Stimulated activated naive B cell treated with anti-CD40 and anti-IgM and Interleukin-4, amounts not matched to agents 10 μg/mL and 1 μg/mL and 100 μg/mL, for 72 hours (primary cell): ENCODE measurements around the gene DNAL1.

Experiments
- ATAC-seq, 2 donors: fragments of 150-1000 bp; cut with Tn5 transposase; replicated peaks; 2 replicates each; pipeline ENCODE4 v1.10.0; 2021; ENCODE audit warnings: moderate library complexity in 1 of 2
- DNase-seq: peaks from one replicate; pipeline ENCODE4 v3.0.0; 2021
- H3K27ac Mint-ChIP-seq: one replicate; pipeline ENCODE4 v1.8.0; 2022; ENCODE audit warnings: mild to moderate bottlenecking, mixed read lengths
- H3K27me3 Mint-ChIP-seq, 2 donors: one replicate each; pipeline ENCODE4 v1.8.0; 2022; ENCODE audit warnings: mixed read lengths in 2 of 2
- H3K36me3 Mint-ChIP-seq, 2 donors: one replicate each; pipeline ENCODE4 v1.8.0; 2022; ENCODE audit warnings: mixed read lengths in 2 of 2, mild to moderate bottlenecking in 1 of 2
- H3K4me1 Mint-ChIP-seq, 2 donors: one replicate each; pipeline ENCODE4 v1.8.0; 2022; ENCODE audit warnings: mixed read lengths in 2 of 2, mild to moderate bottlenecking in 1 of 2
- H3K4me3 Mint-ChIP-seq, 2 donors: one replicate each; pipeline ENCODE4 v1.8.0; 2022; ENCODE audit warnings: mild to moderate bottlenecking in 2 of 2, mixed read lengths in 2 of 2, moderate library complexity in 1 of 2
- H3K9me3 Mint-ChIP-seq, 2 donors: one replicate each; pipeline ENCODE4 v1.8.0; 2022; ENCODE audit warnings: mixed read lengths in 2 of 2, mild to moderate bottlenecking in 1 of 2

DNAL1 gene, protein sequence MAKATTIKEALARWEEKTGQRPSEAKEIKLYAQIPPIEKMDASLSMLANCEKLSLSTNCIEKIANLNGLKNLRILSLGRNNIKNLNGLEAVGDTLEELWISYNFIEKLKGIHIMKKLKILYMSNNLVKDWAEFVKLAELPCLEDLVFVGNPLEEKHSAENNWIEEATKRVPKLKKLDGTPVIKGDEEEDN

DNA sequence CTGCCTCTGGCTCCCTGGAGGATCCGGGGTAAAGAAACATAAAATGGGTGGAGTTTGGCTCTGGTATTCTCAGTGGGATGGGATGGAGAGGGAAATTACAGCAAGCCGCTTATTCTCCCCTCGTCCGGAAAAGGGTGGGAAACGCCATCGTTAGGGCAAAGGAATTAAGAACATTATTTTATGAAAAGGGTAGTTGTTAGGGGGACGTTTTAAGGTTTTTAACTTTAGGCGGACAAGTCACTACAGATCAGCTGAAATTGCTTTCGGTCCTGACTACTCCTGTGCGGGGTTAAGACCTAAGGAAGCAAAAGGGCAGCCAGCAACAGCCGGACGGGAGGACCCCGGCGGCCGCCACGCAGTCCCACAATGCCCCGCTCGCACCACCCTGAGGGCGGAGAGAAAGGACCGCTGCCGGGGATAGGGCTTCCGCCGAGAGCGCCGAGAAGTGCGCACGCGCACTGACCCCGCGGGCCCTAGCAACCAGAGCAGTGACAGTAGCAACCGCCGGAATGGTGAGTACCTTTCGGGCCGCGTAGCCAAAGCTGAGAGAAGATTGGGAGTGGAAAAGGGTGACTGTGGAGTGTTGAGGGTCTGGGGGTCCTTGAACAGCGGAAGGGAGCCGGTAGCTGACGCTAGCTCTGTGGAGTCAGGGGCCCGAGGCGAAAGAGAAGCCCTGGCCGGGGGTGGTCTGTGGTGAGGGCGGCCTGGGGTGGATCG, at the start of gene DNAL1:
TSS of gene DNAL1 (plus strand) at position 456 of the 717 bp plus-strand sequence. CDS start at position 510, 54 bp downstream.
- ATAC-seq: peak; percentile 99 to 100

DNA sequence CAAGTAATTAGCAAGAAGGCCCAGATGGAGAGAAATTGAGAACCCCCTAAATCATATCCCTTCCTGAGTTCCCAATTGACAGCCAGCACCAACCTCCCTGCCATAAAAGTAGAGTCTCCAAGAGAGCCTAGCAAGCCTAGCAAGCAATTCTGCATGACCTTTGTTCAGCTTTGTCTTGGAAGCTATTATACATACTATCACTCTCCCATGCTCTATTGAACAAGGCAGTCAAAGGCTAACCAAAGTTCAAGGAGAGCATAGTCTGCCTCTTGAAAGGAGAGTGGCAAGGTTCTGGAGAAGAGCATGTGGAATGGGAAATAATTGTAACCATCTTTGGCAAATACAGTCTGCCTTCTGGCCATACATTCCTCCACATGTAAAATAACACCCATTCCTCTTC, 45.3 kb upstream of the DNAL1 start:
- no peak overlapping the region for H3K4me3 Mint-ChIP-seq
- no peak for DNase-seq
- no peaks in the 10 kb centered on the region for H3K27me3 Mint-ChIP-seq
- no peak for ATAC-seq
- no peak overlapping the region for H3K27ac Mint-ChIP-seq
- H3K36me3 Mint-ChIP-seq: no peaks in the 10 kb centered on the region
- H3K9me3 Mint-ChIP-seq: no peaks in the 10 kb centered on the region
- no peaks in the 10 kb centered on the region for H3K4me1 Mint-ChIP-seq

More for the DNA sequence above, at the start of gene DNAL1:
- Mint-ChIP-seq H3K4me1 (peaks cover 13 to 22% of the 10 kb centered on the region in 2 donors), H3K27me3 (no peaks in the 10 kb centered on the region), H3K27ac (peak within 1 kb of the TSS; percentile 93), H3K4me3 (peak within 1 kb of the TSS; percentile 93 to 96), H3K36me3 (peaks cover 0 to 2% of the 10 kb centered on the region in 2 donors), H3K9me3 (no peaks in the 10 kb centered on the region)
- peak; percentile 92 for DNase-seq

DNA sequence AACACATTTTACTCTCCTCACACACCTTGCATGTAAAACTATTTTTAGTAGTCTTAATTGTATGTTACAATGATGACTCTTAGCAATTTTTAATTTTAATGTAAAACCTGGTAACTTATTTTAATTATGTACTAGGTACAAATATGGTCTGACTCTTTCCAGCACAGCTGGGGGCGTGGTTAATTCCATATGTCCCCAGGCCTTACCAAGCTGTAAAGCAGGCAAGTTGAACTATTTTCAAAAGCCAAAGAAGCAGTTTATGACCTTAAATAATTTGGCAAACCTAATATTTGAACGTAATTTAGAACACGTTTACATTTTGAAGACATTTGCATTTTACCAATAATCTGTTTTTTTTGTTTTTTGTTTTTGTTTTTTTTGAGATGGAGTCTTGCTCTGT, 41.8 kb upstream of the DNAL1 start:
- no peak for DNase-seq
- Mint-ChIP-seq H3K4me1 (no peaks in the 10 kb centered on the region), H3K27me3 (peaks cover 0 to under 1% of the 10 kb centered on the region in 2 donors), H3K9me3 (no peaks in the 10 kb centered on the region), H3K4me3 (no peak overlapping the region), H3K36me3 (peaks cover 0 to 1% of the 10 kb centered on the region in 2 donors), H3K27ac (no peak overlapping the region)
- ATAC-seq: no peak

DNA sequence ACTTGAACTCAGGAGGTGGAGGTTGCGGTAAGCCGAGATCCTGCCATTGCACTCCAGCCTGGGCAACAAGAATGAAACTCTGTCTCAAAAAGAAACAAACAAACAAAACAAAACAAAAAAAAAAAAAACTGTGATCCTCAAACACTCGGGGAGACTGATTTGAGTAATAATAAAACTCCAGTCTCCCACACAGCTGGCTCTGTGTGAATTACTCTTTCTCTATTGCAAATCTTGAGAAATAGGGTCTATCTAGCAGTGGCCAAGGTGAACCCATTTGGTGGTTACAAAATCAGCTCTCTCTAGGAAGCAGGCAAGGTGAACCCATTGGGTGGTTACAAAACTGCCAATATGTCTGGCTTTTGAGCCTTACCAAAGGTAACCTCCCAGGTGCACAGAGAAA, 38.5 kb upstream of the DNAL1 start:
- Mint-ChIP-seq H3K27ac (no peak overlapping the region), H3K9me3 (no peaks in the 10 kb centered on the region), H3K4me1 (no peaks in the 10 kb centered on the region), H3K4me3 (no peak overlapping the region), H3K27me3 (peaks cover 9 to 13% of the 10 kb centered on the region in 2 donors), H3K36me3 (peaks cover 0 to 1% of the 10 kb centered on the region in 2 donors)
- no peak for ATAC-seq
- no peak for DNase-seq

DNA sequence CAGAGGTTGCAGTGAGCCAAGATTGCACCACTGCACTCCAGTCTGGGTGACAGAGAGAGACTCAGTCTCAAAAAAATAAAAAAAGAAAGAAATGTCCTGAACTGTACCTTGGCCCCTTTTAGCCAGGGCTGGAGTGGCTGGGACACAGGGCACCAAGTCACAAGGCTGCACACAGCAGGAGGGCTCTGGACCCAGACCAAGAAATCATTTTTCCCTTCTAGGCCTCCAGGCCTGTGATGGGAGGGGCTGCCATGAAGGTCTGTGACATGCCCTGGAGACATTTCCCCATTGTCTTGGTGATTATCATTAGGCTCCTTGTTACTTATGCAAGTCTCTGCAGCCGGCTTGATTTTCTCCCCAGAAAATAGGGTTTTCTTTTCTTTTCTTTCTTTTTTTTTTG, 37.5 kb upstream of the DNAL1 start:
- Mint-ChIP-seq H3K4me3 (no peak overlapping the region), H3K27me3 (peaks cover 10 to 15% of the 10 kb centered on the region in 2 donors), H3K36me3 (peaks cover 0 to 1% of the 10 kb centered on the region in 2 donors), H3K4me1 (peaks cover 0 to 3% of the 10 kb centered on the region in 2 donors), H3K9me3 (no peaks in the 10 kb centered on the region), H3K27ac (no peak overlapping the region)
- ATAC-seq: no peak
- no peak for DNase-seq

DNA sequence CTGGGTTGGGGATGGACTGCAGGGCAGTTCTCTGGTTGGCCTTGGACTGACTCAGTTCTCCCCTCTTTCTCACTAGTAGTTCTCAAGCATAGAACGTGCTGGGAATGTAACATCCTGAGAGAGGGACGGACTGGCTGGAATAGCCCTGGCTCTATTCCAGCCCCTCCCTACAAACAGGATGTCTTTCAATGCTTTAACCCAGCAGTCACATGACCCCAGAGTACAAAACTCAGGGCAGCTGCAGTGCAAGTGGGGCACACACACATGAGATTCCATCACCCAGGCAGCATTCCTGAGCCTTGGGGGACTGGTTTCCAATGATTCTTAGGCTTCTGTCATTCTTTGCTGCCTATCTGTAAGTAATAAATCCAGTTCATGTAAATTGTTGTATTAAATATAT, 34.1 kb upstream of the DNAL1 start:
- Mint-ChIP-seq H3K36me3 (no peaks in the 10 kb centered on the region), H3K27ac (no peak overlapping the region), H3K27me3 (peaks cover 10 to 23% of the 10 kb centered on the region in 2 donors), H3K9me3 (no peaks in the 10 kb centered on the region), H3K4me1 (peaks cover 0 to 6% of the 10 kb centered on the region in 2 donors), H3K4me3 (no peak overlapping the region)
- DNase-seq (no peak), ATAC-seq (no peak)

DNA sequence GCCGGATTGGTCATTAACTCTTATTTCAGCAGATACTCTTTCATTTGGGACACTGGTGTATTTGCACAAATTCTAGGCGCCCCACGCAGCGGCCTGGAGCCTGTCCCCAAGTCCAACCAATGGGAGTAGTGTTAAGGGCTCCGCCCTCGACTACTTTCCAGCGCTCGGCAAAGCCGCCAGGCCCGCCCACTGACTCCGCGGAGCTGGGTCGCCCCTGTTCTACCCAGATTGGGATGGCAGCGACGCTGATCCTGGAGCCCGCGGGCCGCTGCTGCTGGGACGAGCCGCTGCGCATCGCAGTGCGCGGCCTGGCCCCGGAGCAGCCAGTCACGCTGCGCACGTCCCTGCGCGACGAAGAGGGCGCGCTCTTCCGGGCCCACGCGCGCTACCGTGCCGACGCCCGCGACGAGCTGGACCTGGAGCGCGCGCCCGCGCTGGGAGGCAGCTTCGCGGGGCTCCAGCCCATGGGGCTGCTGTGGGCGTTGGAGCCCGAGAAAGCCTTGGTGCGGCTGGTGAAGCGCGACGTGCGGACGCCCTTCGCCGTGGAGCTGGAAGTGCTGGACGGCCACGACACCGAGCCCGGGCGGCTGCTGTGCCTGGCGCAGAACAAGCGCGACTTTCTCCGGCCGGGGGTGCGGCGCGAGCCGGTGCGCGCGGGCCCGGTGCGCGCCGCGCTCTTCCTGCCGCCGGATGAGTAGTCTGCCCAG, 32.3 kb upstream of the DNAL1 start, which contains the start of gene ACOT6:
TSS of gene ACOT6 (plus strand) at position 179 of the 707 bp plus-strand sequence. CDS start at position 234, 55 bp downstream.
- peaks cover 0 to 6% of the 10 kb centered on the region in 2 donors for H3K4me1 Mint-ChIP-seq
- no peaks in the 10 kb centered on the region for H3K36me3 Mint-ChIP-seq
- H3K27me3 Mint-ChIP-seq: peaks cover 10 to 23% of the 10 kb centered on the region in 2 donors
- H3K27ac Mint-ChIP-seq: peak within 1 kb of the TSS; percentile 47
- H3K9me3 Mint-ChIP-seq: no peaks in the 10 kb centered on the region
- DNase-seq (peak; percentile 52), ATAC-seq (peak; percentile 90 to 93)
- H3K4me3 Mint-ChIP-seq: peak within 1 kb of the TSS; percentile 87 to 88

DNA sequence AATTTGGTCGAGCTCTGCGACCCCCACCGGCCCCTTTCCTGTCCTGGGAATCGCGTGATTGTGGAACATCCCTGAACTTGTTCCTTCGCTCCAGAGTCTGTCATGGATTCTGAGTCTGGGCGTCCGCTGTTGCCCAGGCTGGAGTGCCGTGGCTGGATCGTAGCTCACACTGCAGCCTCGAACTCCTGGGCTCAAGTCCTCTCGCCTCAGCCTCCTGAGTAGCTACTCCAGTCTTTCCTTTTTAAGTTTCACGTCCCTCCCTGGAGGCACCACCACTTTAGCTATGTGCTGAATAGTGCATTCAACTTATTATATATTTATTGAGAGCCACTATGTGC, 31.8 kb upstream of the DNAL1 start:
- ATAC-seq (peak; percentile 17 to 24), DNase-seq (no peak)
- peak overlapping the region; percentile 87 to 88 for H3K4me3 Mint-ChIP-seq
- peaks cover 0 to 6% of the 10 kb centered on the region in 2 donors for H3K4me1 Mint-ChIP-seq
- H3K27ac Mint-ChIP-seq: peak overlapping the region; percentile 47
- H3K27me3 Mint-ChIP-seq: peaks cover 10 to 22% of the 10 kb centered on the region in 2 donors
- H3K9me3 Mint-ChIP-seq: no peaks in the 10 kb centered on the region
- no peaks in the 10 kb centered on the region for H3K36me3 Mint-ChIP-seq

DNA sequence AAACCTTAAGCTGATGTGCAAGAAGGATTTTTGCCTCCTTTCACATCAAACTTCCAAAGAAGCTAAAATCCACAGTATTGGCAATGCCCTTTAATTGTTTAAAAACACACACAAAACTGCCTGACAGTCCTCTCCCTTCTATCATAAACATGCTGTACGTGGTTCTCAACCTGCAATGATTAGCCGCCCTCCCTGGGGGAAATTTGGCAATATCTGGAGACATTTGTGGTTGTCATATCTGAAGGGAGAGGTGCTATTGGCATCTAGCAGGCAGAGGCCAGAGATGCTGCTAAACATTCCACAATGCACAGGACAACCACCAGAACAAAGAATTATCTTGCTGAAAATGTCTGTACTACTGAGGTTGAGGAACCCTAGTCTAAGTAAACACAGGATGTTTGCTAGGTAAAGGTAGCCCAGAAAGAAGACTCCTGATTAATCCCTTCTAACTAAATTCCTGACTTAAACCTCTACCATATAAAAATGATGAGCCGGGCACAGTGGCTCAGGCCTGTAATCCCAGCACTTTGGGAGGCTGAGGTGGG, 31.3 kb upstream of the DNAL1 start:
- H3K27ac Mint-ChIP-seq: peak overlapping the region; percentile 51
- ATAC-seq (no peak), DNase-seq (no peak)
- peaks cover 5 to 18% of the 10 kb centered on the region in 2 donors for H3K27me3 Mint-ChIP-seq
- H3K4me1 Mint-ChIP-seq: peaks cover 0 to 6% of the 10 kb centered on the region in 2 donors
- H3K9me3 Mint-ChIP-seq: no peaks in the 10 kb centered on the region
- no peaks in the 10 kb centered on the region for H3K36me3 Mint-ChIP-seq
- peak overlapping the region in 1 of 2 donors; percentile 87 for H3K4me3 Mint-ChIP-seq

DNA sequence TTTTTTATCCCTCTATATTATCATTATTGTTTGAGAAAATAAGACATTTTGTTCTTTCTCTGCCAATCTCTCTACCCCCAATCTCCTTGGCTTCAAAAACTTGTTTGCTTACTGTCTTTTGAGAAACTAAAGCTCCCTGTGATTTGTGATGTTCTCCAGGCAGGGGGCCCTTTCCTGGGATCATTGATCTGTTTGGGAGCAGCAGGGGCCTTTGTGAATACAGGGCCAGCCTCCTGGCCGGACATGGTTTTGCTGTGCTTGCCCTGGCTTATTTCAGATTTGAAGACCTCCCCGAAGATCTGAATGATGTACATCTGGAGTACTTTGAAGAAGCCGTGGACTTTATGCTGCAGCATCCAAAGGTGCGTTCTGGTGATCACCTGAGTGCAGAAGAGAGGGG, 28.0 kb upstream of the DNAL1 start:
- peaks cover 0 to 6% of the 10 kb centered on the region in 2 donors for H3K4me1 Mint-ChIP-seq
- H3K9me3 Mint-ChIP-seq: no peaks in the 10 kb centered on the region
- ATAC-seq: no peak
- H3K27me3 Mint-ChIP-seq: peaks cover 0 to 14% of the 10 kb centered on the region in 2 donors
- no peak overlapping the region for H3K27ac Mint-ChIP-seq
- no peaks in the 10 kb centered on the region for H3K36me3 Mint-ChIP-seq
- no peak for DNase-seq
- H3K4me3 Mint-ChIP-seq: no peak overlapping the region

DNA sequence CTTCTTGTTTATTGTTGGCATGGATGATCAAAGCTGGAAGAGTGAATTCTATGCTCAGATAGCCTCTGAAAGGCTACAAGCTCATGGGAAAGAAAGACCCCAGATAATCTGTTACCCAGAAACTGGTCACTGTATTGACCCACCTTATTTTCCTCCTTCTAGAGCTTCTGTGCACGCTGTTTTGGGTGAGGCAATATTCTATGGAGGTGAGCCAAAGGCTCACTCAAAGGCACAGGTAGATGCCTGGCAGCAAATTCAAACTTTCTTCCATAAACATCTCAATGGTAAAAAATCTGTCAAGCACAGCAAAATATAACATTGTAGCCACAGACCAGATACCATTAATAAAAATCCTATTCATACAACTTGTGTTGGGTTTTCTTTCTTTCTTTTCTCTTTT, 25.3 kb upstream of the DNAL1 start:
- Mint-ChIP-seq H3K27ac (no peak overlapping the region), H3K27me3 (peaks cover 0 to 7% of the 10 kb centered on the region in 2 donors), H3K9me3 (no peaks in the 10 kb centered on the region), H3K36me3 (no peaks in the 10 kb centered on the region), H3K4me1 (no peaks in the 10 kb centered on the region), H3K4me3 (no peak overlapping the region)
- no peak for DNase-seq
- no peak for ATAC-seq

DNA sequence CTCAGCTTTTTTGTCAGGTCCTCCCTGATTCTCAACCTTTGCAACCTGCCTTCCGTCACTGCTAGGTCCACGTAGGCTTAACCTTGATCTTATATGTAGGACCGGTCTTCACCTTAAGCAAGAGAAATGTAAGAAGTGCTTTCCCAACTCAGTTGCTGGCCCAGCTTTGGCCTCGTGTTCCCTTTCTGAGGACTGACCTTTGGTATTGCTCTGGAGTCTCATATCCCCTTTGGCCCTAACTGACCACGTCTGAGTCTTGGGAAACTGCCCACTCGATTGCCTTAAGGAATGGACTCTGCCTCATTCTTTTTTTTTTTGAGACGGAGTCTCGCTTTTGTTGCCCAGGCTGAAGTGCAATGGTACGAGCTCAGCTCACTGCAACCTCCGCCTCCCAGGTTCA, 24.5 kb upstream of the DNAL1 start:
- Mint-ChIP-seq H3K4me3 (no peak overlapping the region), H3K36me3 (no peaks in the 10 kb centered on the region), H3K4me1 (no peaks in the 10 kb centered on the region), H3K9me3 (no peaks in the 10 kb centered on the region), H3K27ac (no peak overlapping the region), H3K27me3 (peaks cover 0 to 7% of the 10 kb centered on the region in 2 donors)
- ATAC-seq (no peak), DNase-seq (no peak)

DNA sequence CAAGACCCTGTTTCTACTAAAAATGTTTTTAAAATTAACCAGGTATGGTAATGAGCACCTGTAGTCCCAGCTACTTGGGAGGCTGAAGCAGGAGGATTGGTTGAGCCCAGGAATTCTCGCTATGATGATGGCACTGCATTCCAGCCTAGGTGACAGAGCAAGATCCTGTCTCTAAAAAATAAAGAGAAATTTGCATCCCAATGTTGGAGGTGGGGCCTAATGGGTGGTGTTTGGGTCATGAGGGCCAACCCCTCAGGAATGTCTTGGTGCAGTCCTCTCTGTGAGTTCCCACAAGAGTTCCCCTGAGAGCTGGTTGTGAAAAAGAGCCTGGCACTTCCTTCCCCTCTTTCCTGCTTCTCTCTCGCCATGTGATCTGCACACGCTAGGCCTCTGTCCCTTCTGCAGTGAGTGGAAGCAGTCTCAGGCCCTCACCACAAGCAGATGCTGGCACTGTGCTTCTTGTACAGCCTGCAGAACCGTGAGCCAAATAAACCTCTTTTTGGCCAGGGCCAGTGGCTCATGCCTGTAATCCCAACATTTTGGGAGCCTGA, 21.2 kb upstream of the DNAL1 start:
- Mint-ChIP-seq H3K36me3 (no peaks in the 10 kb centered on the region), H3K4me1 (no peaks in the 10 kb centered on the region), H3K4me3 (no peak overlapping the region), H3K27ac (no peak overlapping the region), H3K27me3 (peaks cover 0 to 7% of the 10 kb centered on the region in 2 donors), H3K9me3 (no peaks in the 10 kb centered on the region)
- ATAC-seq (no peak), DNase-seq (no peak)

DNA sequence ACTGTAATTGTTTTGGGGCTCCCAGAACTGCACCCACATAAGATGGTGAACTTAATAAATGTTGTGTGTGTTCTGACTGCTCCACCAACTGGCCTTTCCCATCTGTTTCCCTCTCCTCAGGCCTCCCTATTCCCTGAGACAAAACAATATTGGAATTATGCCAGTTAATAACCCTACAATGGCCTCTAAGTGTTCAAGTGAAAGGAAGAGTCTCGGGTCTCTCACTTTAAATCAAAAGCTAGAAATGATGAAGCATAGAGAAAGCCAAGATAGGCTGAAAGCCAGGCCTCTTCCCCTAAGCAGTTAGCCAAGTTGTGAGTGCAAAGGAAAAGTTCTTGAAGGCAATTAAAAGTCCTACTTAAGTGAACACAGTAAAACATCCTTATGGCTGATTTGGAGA, 19.1 kb upstream of the DNAL1 start:
- Mint-ChIP-seq H3K36me3 (no peaks in the 10 kb centered on the region), H3K9me3 (no peaks in the 10 kb centered on the region), H3K27ac (no peak overlapping the region), H3K27me3 (peaks cover 4 to 12% of the 10 kb centered on the region in 2 donors), H3K4me3 (no peak overlapping the region), H3K4me1 (no peaks in the 10 kb centered on the region)
- DNase-seq (no peak), ATAC-seq (no peak)
